ENCODE data around the gene DHPS. TPM values are rescaled to one million over a fixed set of nuclear protein-coding genes. Genes with fewer than 3 reads are reported as not detected.
"Not testable (repeated sequence)": the region's sequence is repeated elsewhere in the genome, so short reads cannot be mapped to it uniquely, and the experiment has no call there.

DHPS gene
- total RNA-seq, 1 donor from 2014 or later: 79.4 TPM

- TF ChIP-seq, protein P1, sequence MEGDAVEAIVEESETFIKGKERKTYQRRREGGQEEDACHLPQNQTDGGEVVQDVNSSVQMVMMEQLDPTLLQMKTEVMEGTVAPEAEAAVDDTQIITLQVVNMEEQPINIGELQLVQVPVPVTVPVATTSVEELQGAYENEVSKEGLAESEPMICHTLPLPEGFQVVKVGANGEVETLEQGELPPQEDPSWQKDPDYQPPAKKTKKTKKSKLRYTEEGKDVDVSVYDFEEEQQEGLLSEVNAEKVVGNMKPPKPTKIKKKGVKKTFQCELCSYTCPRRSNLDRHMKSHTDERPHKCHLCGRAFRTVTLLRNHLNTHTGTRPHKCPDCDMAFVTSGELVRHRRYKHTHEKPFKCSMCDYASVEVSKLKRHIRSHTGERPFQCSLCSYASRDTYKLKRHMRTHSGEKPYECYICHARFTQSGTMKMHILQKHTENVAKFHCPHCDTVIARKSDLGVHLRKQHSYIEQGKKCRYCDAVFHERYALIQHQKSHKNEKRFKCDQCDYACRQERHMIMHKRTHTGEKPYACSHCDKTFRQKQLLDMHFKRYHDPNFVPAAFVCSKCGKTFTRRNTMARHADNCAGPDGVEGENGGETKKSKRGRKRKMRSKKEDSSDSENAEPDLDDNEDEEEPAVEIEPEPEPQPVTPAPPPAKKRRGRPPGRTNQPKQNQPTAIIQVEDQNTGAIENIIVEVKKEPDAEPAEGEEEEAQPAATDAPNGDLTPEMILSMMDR (conservative IDR thresholded peaks at IDR 0.05): no peak
- H3K4me3 Mint-ChIP-seq: peak overlapping the region; percentile 98
- peaks cover 9% of the 10 kb centered on the region for H3K36me3 Mint-ChIP-seq
- peak overlapping the region; percentile 95 for H3K27ac Mint-ChIP-seq
- no peaks in the 10 kb centered on the region for H3K27me3 Mint-ChIP-seq
- H3K4me1 Mint-ChIP-seq (ENCODE audit: unreplicated experiment): peaks cover 22% of the 10 kb centered on the region
- no peaks in the 10 kb centered on the region for H3K9me3 Mint-ChIP-seq
- DNase-seq (ENCODE audit: extremely low spot score, unreplicated experiment): no peak
These were observed 39.4 kb upstream of the DHPS start for GRCh38 chr19:12720851-12721655.

DNA sequence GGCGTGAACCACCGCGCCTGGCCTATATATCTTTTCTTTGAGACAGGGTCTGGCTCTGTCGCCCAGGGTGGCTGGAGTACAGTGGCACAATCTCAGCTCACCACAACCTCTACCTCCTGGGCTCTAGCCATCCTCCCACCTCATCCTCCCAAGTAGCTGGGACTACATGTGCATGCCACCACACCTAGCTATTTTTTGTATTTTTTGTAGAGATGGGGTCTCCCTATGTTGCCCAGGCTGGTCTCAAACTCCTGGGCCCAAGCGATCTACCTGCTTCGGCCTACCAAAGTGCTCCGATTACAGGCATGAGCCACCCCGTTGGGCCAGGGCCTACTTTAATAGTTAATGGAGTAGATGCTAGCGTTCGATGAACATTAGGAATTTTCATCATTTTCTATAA, 38.6 kb upstream of the DHPS start:
- DNase-seq (ENCODE audit: extremely low spot score, unreplicated experiment): no peak
- Mint-ChIP-seq H3K9me3 (no peaks in the 10 kb centered on the region), H3K27ac (peak overlapping the region; percentile 73), H3K27me3 (no peaks in the 10 kb centered on the region), H3K36me3 (peaks cover 9% of the 10 kb centered on the region), H3K4me3 (peak overlapping the region; percentile 88), H3K4me1 (ENCODE audit: unreplicated experiment) (peaks cover 22% of the 10 kb centered on the region)
- TF ChIP-seq, protein P1 (conservative IDR thresholded peaks at IDR 0.05): no peak

- TF ChIP-seq, protein P1 (conservative IDR thresholded peaks at IDR 0.05): no peak
- no peak overlapping the region for H3K4me3 Mint-ChIP-seq
- no peak overlapping the region for H3K27ac Mint-ChIP-seq
- H3K27me3 Mint-ChIP-seq: no peaks in the 10 kb centered on the region
- DNase-seq (ENCODE audit: extremely low spot score, unreplicated experiment): no peak
- no peaks in the 10 kb centered on the region for H3K9me3 Mint-ChIP-seq
- peaks cover 14% of the 10 kb centered on the region for H3K36me3 Mint-ChIP-seq
- peaks cover 9% of the 10 kb centered on the region for H3K4me1 Mint-ChIP-seq (ENCODE audit: unreplicated experiment)
These were observed 34.2 kb upstream of the DHPS start for GRCh38 chr19:12715929-12716328.

- no peak for DNase-seq (ENCODE audit: extremely low spot score, unreplicated experiment)
- H3K4me3 Mint-ChIP-seq: no peak overlapping the region
- H3K27me3 Mint-ChIP-seq: no peaks in the 10 kb centered on the region
- H3K9me3 Mint-ChIP-seq: no peaks in the 10 kb centered on the region
- H3K36me3 Mint-ChIP-seq: peaks cover 18% of the 10 kb centered on the region
- TF ChIP-seq, protein P1 (conservative IDR thresholded peaks at IDR 0.05): no peak
- no peak overlapping the region for H3K27ac Mint-ChIP-seq
- peaks cover 4% of the 10 kb centered on the region for H3K4me1 Mint-ChIP-seq (ENCODE audit: unreplicated experiment)
These were observed 33.4 kb upstream of the DHPS start for GRCh38 chr19:12715102-12715501.

- not testable (repeated sequence) for H3K27ac Mint-ChIP-seq; H3K9me3 Mint-ChIP-seq; H3K4me3 Mint-ChIP-seq; H3K27me3 Mint-ChIP-seq; H3K4me1 Mint-ChIP-seq (ENCODE audit: unreplicated experiment); DNase-seq (ENCODE audit: extremely low spot score, unreplicated experiment)
- H3K36me3 Mint-ChIP-seq: peaks cover 18% of the 10 kb centered on the region
These were observed 31.6 kb upstream of the DHPS start for GRCh38 chr19:12713304-12713703.

DNA sequence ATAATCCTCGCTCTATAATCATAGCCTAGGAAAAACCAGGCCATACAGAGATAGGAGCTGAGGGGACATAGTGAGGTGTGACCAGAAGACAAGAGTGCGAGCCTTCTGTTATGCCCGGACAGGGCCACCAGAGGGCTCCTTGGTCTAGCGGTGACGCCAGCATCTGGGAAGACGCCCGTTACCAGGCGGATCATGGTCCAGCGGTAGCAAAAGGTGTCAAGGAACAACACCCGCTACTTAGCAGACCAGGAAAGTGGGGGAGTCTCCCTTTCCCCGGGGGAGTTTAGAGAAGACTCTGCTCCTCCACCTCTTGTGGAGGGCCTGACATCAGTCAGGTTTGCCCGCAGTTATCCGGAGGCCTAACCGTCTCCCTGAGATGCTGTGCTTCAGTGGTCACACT, 30.4 kb upstream of the DHPS start:
- TF ChIP-seq, protein P1 (conservative IDR thresholded peaks at IDR 0.05): peak; percentile 65
- not testable (repeated sequence) for H3K4me3 Mint-ChIP-seq; DNase-seq (ENCODE audit: extremely low spot score, unreplicated experiment); H3K9me3 Mint-ChIP-seq; H3K27ac Mint-ChIP-seq; H3K27me3 Mint-ChIP-seq; H3K4me1 Mint-ChIP-seq (ENCODE audit: unreplicated experiment)
- H3K36me3 Mint-ChIP-seq: peaks cover 18% of the 10 kb centered on the region

All from type B pancreatic cell (in vitro differentiated cells).